ENCODE measurements around the gene ZNF394. TPM values are rescaled to one million over a fixed set of nuclear protein-coding genes. Genes with fewer than 3 reads are reported as not detected.

The ZNF394 gene
- total RNA-seq, 4 donors from 2014 or later = 22.5 to 41.2 (median 23.1) TPM

GRCh38 chr7:99473315-99473596, 26.8 kb downstream of the ZNF394 start:
- H3K27ac ChIP-seq = peak overlapping the region; percentile 83 to 93 (median 90)
- peaks cover 9 to 55% (median 10%) of the 10 kb centered on the region in 3 donors for H3K4me1 ChIP-seq
- no peaks in the 10 kb centered on the region for H3K9me3 ChIP-seq
- intact Hi-C loops (cut with DNase I) = no loop called here
- peaks cover 0 to 13% (median 0%) of the 10 kb centered on the region in 3 donors for H3K36me3 ChIP-seq
- no peak for DNase-seq
- 4 to 9% methylated on average over 7 of the region's 7 CpGs for WGBS, 2 donors
- peak overlapping the region; percentile 73 to 98 (median 88) for H3K4me3 ChIP-seq
- H3K27me3 ChIP-seq = no peaks in the 10 kb centered on the region
- TF ChIP-seq POLR2A (IDR thresholded peaks at IDR 0.05) (no peak), CTCF (IDR thresholded peaks at IDR 0.05) (no peak)

- intact Hi-C loops (cut with DNase I) = no loop called here
- H3K27me3 ChIP-seq = no peaks in the 10 kb centered on the region
- H3K9me3 ChIP-seq = no peaks in the 10 kb centered on the region
- WGBS, 2 donors = 0 to 2% methylated on average over 28 to 32 of the region's 56 CpGs
- H3K4me1 ChIP-seq = peaks cover 9 to 51% (median 10%) of the 10 kb centered on the region in 3 donors
- peak; percentile 94 for DNase-seq
- peak within 1 kb of the TSS; percentile 83 to 93 (median 90) for H3K27ac ChIP-seq
- TF ChIP-seq CTCF (IDR thresholded peaks at IDR 0.05) (peak in 1 of 6 experiments; percentile 19), POLR2A (IDR thresholded peaks at IDR 0.05) (peak in 3 of 4 donors; percentile 14 to 69 (median 22))
- peak within 1 kb of the TSS; percentile 73 to 98 (median 88) for H3K4me3 ChIP-seq
- peaks cover 0 to 8% (median 0%) of the 10 kb centered on the region in 3 donors for H3K36me3 ChIP-seq
These were observed 27.3 kb downstream of the ZNF394 start, which contains the start of gene ZNF789 for GRCh38 chr7:99472561-99473314. Gene ZNF789, plus strand, starts transcription at chr7:99472890. Its CDS starts 3,567 bp downstream, at chr7:99476457.

GRCh38 chr7:99469381-99470065, 30.6 kb downstream of the ZNF394 start:
- TF ChIP-seq CTCF (IDR thresholded peaks at IDR 0.05) (no peak), POLR2A (IDR thresholded peaks at IDR 0.05) (no peak)
- intact Hi-C loops (cut with DNase I) = no loop called here
- peak overlapping the region in 3 of 4 donors; percentile 9 to 89 (median 18) for H3K27ac ChIP-seq
- no peaks in the 10 kb centered on the region for H3K27me3 ChIP-seq
- no peaks in the 10 kb centered on the region for H3K9me3 ChIP-seq
- WGBS, 2 donors = 37 to 51% methylated on average over 22 to 23 of the region's 23 CpGs
- H3K4me1 ChIP-seq = peaks cover 19 to 62% (median 20%) of the 10 kb centered on the region in 3 donors
- H3K36me3 ChIP-seq = peaks cover 0 to under 1% (median 0%) of the 10 kb centered on the region in 3 donors
- DNase-seq = no peak
- H3K4me3 ChIP-seq = peak overlapping the region in 2 of 4 donors; percentile 22 to 24

GRCh38 chr7:99468336-99468918, 31.7 kb downstream of the ZNF394 start:
- Histone ChIP-seq H3K27me3 (no peaks in the 10 kb centered on the region), H3K36me3 (peaks cover 0 to 12% (median 0%) of the 10 kb centered on the region in 3 donors), H3K4me3 (no peak overlapping the region), H3K27ac (no peak overlapping the region), H3K9me3 (no peaks in the 10 kb centered on the region), H3K4me1 (peaks cover 12 to 64% (median 20%) of the 10 kb centered on the region in 3 donors)
- intact Hi-C loops (cut with DNase I) = no loop called here
- TF ChIP-seq CTCF (IDR thresholded peaks at IDR 0.05) (no peak), POLR2A (IDR thresholded peaks at IDR 0.05) (no peak)
- DNase-seq = no peak
- 83 to 96% methylated on average over 4 to 6 of the region's 29 CpGs for WGBS, 2 donors

- Histone ChIP-seq H3K4me1 (peaks cover 10 to 69% (median 24%) of the 10 kb centered on the region in 3 donors), H3K27ac (peak overlapping the region; percentile 89 to 92 (median 92)), H3K27me3 (no peaks in the 10 kb centered on the region), H3K36me3 (peaks cover 0 to 36% (median 4%) of the 10 kb centered on the region in 3 donors), H3K9me3 (no peaks in the 10 kb centered on the region), H3K4me3 (peak overlapping the region; percentile 81 to 91 (median 84))
- 1% methylated on average over 9 of the region's 9 CpGs for WGBS, 2 donors
- intact Hi-C loops (cut with DNase I) = no loop called here
- no peak for TF ChIP-seq POLR2A (IDR thresholded peaks at IDR 0.05)
- no peak for TF ChIP-seq CTCF (IDR thresholded peaks at IDR 0.05)
- DNase-seq = no peak
These were observed 34.7 kb downstream of the ZNF394 start for GRCh38 chr7:99465421-99465768.
